ENCODE data around the gene NOP56.
"Not testable (repeated sequence)": the region's sequence is repeated elsewhere in the genome, so short reads cannot be mapped to it uniquely, and the experiment has no call there.

NOP56 gene

DNA sequence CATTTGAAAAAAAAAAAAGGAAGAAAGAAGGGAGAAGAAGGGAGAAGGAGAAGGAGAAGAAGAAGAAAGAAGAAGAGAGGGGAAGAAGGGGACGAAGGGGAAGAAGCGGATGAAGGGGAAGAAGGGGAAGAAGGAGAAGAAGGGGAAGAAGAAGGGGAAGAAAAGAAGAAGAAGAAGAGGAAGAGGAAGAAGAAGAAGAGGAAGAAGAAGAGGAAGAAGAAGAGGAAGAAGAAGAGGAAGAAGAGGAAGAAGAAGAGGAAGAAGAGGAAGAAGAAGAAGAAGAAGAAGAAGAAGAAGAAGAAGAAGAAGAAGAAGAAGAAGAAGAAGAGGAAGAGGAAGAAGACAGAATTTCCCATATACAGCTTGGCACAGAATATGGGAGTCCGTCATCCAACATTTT is 29.6 kb downstream of the NOP56 start:
- not testable (repeated sequence) for DNase-seq (ENCODE audit: low read depth, low spot score)

DNA sequence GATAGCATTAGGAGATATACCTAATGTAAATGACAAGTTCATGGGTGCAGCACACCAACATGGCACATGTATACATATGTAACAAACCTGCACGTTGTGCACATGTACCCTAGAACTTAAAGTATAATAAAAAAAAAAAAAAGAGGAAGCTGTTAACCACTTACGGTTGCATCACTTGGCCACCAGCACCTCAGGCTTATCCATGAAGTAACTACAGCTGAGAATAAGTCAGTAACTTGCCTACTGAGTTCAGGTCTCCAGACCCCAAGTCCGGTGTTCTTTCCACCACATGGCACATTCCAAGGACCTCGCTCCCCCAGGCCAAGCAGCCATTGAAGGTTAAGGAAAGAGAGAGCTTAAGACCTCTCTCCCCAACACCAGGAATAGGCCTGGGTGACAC is 32.4 kb downstream of the NOP56 start:
- DNase-seq (ENCODE audit: low read depth, low spot score), result not testable (repeated sequence)

DNA sequence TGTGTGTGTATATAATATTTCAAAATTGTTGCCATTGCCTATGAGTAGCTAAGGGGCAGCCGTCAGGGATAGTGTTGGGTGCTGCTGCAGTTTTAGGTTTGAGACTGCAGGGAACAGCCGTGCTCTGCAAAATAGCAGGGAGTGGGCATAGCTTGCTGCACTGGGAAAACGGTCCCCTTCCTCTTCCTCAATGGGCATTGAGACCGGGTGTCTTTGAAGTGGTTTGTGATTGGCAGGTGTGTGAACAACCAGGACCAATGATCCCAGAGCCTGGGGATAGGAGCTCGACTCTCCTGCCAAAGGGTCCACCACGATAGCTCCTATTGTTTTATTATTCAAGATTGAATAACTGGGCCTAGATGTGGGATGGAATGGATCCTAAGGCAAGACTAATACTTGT is 35.1 kb downstream of the NOP56 start:
- DNase-seq (ENCODE audit: low read depth, low spot score), result no peak

DNA sequence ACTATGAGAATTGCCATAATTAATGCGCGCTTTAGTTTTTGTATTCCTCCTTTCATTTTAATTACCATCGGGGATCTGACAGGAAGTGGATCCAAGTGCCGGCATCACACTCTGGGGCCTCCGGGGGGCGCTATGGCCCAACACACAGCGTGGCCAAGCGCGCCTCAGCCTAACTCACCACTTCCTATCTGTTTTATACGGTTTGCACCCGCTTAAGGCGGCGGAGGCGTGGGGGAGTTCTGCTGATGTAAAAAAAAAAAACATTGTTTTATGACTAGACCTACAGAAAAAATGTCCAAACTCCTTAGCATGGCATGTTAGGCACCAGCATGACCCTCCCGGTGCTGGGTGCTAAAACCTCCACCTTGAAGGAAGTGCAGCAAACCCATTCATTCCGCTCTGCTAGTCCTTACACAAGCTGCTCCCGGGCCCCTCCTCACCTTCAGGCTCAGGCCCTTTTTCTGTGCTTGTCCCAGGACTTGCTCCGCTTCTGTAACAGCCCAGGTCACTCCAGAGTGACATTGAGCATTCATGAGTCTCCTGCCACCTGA is 35.7 kb downstream of the NOP56 start:
- DNase-seq (ENCODE audit: low read depth, low spot score), result no peak

DNA sequence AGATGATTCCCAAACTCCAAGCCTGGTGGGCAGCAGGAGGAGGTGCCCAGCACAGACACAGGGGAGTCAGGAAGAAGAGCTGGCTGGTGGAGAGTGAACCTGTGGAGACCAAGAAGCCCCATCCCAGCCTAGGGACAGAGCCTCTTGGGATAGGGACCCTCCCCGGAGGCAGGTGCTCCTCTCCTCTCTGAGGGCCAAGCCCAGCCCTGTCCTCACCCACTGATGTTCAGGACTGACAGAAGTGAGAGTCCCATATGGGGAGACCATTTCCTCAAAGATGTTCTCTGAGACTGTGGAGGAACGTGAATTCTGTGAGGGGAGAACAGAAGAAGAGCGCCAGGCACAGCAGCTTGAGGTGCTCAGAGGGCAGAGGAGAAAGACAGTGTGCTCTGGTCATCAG is 37.8 kb downstream of the NOP56 start:
- no peak for DNase-seq (ENCODE audit: low read depth, low spot score)

DNA sequence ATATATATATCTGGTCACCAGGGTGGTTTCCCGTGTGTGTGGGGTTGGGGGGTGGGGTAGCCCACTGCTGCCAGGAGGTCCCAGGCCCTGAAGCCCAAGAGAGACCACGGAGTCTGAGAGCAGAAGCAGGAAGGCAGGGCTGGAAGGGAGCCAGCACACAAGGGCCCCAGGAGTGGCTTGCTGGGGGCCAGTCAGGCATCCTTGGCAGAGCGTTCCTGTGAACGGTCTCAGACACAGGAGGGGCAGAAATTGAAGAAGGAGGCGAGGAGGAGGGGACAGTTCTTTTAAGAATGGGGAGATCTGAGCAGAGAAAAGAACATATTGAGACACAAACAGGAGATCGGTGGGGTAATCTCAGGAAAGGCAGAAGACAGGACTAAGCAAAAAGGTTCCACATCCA is 38.3 kb downstream of the NOP56 start:
- no peak for DNase-seq (ENCODE audit: low read depth, low spot score)

DNA sequence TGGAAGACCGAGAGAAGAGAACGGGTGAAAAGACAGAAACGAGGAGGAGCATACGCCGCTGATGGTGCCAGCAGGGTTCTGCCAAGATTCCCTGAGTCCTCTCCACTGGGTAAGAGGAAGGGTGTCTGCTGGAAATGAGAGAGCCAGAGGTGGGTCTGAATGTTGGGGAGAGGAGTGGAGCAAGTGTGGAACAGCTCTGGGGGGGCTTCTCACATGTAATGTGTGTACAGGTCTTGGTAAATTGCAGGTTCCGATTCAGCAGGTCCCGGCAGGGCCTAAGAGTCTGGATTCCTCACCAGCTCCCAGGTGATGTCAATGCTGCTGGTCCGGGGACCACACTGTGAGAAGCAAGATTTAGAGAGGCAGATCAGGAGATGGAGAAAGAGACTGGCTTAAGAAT is 38.7 kb downstream of the NOP56 start:
- no peak for DNase-seq (ENCODE audit: low read depth, low spot score)

DNA sequence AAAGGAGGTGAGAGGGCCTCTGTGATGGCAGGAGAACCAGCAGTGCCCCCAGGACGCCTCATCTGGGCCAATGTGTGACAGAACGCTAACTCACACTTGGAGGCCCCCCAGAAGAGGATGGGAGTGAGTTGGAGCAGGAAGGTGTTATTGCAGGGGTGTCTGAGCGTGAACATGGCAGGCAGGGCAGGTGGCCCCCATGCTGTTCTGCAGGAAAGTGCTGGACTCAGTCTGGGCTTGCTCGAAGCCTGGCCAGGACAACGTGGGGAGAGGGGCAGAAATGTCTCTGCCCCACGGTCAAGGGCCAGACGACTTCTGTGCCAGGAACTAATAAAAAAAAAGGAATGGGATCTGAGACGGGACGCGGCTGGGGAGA is 39.2 kb downstream of the NOP56 start:
- DNase-seq (ENCODE audit: low read depth, low spot score), result no peak

DNA sequence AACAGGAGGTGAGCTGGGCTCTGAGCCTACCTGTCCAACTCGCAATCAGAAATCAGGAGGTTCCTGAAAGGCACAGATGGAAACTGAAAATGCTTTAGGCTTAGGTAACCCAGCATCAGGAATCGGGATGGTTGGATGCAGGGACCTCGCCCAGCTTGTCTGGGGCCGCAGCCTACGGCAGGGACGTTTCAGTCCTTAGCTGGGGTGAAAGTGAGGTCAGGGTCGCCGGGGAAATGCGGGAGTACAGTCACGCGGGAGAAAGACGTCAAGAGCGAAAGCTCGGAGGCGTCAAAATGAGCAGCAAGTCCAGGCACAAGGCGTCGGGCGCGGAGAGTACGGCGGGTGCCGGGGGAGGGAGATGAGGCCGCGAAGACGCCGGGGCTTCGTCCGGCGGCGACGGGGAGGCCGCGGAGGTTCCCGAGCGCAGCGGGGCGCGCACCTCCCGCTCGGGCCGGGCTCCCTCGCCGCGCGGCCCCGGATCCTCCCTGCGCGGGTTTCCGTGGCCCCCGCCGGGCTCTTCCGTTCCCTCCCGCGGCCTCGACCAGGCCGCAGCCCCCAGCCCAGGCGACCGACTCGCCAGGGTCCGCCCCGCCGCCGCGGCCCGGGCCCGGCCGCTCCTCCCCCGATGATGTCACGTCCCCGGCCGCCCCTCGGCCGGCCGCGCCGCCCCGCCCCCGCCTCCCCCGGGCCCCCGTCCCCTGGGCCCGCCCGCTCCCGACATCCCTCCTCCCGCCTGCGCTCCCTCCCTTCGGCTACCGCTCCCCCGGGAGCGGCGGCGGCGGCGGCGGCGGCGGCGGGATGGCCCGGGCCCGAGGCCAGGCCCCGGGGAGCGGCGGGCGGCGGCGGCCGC is 39.8 kb downstream of the NOP56 start, which contains the start of gene EBF4:
Gene EBF4 (plus strand): TSS at position 745 of the 850 bp plus-strand sequence. CDS start 866 bp downstream, outside the sequence.
- no peak for DNase-seq (ENCODE audit: low read depth, low spot score)

DNA sequence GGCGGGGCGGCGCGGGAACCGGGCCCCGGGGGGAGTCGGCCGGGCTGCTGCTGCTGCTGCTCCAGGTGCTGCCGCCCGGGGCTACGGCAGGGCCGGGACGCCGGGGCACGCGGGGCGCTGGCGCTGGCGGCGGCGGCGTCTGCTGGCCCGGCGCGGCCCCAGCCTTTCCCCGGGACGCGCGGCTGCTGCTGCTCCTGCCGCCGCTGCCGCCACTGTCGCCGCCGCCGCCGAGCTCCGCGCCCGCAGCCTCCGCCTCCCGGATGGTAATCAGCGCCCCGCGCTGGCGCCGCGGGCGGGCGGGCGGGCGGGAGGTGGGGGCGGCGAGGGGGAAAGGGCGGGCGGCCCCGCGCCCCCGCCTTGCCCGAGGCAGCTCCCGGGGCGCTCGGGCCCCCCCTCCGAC is 40.5 kb downstream of the NOP56 start:
- no peak for DNase-seq (ENCODE audit: low read depth, low spot score)

DNA sequence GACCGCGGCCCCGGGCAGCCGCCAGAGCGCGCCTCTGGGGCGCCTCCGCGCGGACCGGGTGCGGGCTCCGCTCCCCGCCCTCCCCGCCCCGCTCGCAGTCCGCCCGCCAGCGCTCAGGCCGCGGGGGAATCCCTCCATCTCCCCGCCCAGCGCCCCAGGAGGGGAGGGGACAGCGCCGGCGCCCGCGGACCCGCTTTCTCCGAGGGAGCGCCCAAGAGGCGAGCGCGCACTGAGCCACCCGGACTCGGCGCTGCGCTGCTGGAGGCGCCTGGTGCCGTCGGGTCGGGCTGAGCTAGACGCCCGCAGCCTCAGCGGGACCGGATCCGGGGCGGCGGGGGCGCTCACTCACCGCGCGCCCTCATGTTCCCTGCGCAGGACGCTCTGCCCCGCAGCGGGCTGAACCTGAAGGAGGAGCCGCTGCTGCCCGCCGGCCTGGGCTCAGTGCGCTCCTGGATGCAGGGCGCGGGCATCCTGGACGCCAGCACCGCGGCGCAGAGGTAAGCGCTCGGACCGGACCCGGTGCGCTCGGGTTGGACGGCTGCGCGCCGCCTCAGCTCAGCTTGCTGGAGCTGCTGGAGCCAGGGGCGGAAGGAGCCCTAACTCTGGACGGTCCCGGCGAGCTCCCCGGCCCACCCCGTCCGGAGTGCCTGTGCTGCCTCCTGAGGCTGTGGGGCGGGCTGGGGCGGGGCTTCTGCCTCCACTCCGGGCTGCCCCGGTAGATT is 41.0 kb downstream of the NOP56 start:
- no peak for DNase-seq (ENCODE audit: low read depth, low spot score)

DNA sequence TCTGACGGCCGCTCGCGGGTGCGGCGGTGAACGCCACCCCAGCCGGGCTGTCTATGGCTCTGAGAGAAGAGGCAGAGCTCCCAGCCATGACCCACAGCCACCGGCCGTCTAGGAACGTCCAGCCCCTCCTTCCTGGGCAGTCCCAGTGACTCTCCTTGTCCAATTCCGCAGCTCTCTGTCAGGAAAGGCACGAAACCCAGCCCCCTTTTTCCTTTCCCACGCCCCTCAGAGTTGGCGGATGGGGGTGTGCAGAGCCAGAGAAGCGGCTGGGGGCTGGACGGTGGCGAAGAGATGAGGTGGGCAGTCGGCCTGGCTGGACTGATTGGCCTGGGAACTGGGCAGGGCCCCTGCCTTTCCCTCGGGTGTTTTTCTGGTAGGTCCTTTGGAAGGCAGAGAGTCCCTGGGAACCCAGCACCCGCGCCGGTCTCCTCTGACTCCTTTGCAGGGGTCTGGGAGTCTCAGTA is 41.6 kb downstream of the NOP56 start:
- DNase-seq (ENCODE audit: low read depth, low spot score), result no peak

DNA sequence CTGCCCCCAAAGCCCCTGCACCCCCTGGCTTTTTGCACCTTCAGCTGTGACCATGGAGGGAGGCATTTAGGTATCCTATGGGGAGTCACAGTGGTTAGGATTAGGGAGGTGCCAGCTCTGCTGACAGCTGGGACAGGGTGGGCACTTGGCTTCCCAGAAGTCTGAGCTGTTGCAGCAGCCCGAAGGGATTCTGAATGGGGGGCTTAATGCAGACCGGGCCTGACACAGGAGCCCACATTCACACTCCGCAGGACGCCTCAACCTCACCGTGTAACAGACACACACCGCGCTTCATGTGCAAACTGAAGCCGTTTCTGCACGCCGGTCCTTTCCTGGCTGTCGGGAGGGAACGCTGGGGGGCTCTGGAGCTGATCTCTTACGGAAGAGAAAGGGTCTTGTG is 42.1 kb downstream of the NOP56 start:
- DNase-seq (ENCODE audit: low read depth, low spot score), result no peak

DNA sequence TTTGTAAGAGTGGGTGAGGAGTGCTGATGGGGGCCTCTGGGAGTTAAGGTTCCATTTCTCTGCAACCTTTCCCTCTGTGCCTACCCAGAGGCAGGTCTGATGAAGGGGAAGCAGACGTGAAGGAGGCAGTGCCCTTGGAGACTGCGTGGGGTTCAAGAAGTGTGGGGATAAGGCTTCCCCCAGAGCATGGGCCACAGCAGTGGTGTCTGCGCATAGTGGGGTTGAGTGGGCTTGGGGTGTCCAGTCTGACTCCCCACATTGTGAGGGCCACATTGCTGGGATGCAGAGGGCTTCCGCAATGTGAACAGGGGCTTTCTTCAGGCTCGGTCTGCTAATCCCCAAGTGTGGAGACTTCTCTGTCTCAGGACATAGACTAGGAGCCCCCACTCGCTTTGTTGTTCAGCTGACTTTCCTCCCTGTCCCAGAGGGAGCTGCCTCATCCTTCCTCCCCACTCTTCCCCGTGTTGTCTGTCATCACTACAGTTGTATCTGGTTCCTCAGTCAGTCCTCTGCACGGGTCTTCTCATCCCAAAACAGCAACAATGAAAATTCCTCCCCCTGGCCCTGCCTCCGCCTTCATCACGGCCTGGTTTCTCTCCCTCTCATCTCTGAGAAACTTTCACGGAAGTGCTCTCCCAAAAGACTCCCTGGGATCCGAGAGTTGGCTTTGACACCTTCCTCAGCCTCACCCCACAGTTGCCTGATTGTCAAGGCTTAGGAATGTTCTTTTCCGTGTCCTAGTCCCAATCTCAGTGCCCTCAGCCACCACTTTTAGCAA is 43.0 kb downstream of the NOP56 start:
- no peak for DNase-seq (ENCODE audit: low read depth, low spot score)

DNA sequence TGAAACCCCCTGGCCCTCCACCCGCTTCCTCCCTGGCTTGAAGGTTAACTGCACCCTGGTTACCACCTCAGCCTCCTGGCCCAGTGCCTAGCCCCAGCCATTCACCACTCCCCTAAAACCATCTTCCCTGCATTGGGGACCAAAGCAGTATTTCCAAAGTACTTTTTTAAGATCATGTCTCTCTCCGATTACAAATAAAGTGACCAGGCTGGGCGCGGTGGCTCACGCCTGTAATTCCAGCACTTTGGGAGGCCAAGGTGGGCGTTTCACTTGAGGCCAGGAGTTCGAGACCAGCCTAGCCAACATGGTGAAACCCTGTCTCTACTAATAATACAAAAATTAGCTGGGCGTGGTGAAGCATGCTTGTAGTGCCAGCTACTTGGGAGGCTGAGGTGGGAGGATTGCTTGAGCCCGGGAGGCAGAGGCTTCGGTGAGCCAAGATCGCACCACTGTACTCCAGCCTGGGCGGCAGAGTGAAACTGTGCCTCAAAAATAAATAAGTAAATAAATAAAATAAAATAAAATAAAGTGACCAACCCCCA is 43.6 kb downstream of the NOP56 start:
- not testable (repeated sequence) for DNase-seq (ENCODE audit: low read depth, low spot score)

DNA sequence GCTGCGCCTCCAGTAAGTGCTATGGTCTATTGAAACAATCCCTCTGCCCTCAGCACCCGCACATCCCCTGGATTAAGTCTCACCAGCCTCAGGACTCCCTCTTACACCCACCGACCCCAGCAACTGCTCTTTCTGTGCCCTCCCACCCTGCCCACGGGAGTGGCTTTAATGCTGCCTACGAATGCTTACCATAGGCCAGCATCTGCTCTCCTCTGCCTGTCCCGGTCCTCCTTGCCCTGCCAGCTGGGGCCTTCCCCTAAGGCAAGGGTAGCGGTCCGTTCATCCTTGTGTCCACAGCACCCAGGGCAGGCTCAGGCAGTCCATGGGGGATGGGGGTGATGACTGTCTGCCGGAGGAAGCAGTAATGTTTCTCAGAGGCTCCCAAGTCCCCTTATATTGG is 44.2 kb downstream of the NOP56 start:
- DNase-seq (ENCODE audit: low read depth, low spot score), result no peak

DNA sequence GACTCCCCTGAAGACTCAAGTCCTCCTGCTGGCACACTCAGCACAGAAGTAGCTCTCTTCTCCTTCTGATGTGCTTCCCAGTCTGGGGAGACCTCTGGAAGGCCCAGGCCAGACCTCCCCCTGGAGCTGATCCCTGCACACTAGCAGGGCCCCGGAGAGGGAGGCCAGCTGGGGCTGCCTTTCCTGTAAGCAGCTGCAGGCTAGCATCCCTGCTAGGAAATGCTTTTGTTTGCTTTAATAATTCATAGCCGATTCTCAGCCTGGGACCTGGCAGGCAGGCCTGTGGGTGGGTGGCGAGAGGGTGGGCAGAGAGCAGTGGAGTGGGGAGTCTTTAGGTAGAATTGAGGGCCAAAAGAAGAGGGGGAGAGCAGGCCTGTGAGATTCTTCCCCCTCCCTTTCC is 45.3 kb downstream of the NOP56 start:
- DNase-seq (ENCODE audit: low read depth, low spot score), result peak; percentile 15

DNA sequence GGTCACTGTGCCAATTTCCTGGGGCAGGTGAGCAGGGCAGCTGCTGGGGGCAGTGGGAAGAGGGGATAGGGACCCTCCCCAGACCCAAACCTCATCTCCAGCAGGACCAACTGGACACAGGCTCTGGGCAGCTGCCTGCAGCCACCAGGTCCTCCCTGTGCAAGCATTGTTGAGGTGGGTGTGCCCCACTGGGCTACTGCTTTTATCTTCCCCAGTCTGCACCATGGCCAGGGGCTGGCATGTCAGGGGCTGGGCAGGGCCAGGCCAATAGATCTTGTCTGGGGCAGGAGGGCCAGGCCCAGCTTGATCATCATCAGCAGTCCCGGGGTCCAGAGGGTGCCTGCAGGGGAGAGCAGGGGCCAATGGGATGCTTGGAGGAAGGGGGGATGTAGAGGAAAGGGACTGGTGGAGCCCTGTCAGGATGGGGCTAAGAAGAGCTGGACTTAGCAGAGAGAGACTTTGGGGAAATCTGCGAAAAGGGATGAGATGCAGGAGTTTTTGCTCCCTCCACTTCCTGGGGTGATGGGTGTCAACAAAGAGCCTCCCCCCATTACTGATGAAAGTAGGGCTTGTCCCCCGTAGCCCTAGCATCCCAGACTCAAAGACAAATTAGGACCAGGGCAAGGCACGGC is 45.9 kb downstream of the NOP56 start:
- DNase-seq (ENCODE audit: low read depth, low spot score), result no peak

DNA sequence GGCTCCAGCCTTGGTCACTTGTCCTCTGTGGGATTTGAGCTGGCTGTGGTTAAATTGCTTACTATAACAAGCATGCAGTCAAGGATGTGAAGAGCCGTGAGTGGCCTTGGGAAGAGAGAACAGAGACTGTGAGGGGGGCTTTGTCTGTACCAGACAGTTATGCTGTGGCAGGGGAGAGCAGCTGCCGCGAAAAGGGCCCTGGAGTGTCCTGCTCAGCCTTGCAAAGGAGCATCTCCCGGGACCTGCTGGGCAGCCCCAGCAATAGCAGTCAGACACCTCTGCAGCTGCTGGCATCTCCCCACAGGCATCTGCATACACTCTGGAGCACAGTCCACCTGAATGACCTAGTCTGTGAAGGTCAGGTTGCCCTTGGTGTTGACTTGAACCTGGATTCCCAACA is 46.5 kb downstream of the NOP56 start:
- DNase-seq (ENCODE audit: low read depth, low spot score), result no peak

DNA sequence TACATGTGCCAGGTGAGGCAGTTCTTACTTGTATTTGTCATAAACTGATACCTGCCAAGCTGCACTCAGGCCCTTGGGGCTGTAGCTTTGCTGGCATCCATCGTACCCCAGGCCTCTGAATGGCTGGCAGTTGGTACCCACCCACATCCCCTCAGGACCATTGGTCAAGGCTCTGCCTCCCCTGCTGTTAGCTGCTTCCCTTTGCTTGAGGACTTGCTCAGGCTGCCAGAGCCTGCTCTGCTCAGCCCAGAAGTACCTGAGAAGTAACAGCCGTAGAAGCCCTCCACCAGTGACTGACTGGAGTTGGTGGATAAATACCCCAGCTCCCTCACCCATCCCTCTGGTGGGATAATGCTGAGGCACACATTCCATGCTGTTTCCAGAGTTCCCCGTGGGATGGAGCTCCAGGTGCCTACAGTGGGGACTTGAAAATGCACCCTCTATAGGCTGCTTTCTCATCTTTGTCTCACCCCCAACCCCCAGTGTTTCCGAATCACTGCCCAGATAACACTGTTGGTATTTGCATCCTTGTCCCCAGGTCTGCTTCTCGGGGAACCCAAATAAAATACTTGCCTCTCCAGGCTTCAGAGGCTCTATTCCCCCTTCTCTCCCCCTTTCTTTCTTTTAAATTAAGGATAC is 47.5 kb downstream of the NOP56 start:
- no peak for DNase-seq (ENCODE audit: low read depth, low spot score)

Measured in brain pericyte (primary cell).